Activated CD8-positive, alpha-beta T cell treated with anti-CD3 and anti-CD28 coated beads, Interleukin-2, amount 10 ng/mL, durations not matched to agents 7 days and 5 days (primary cell): ENCODE results near the gene IGF2BP2. TPM values are rescaled to one million over a fixed set of nuclear protein-coding genes. Genes with fewer than 3 reads are reported as not detected.

ENCODE experiments used
- ATAC-seq: fragments of 150-1000 bp; cut with Tn5 transposase; one replicate; pipeline ENCODE4 v1.10.0; 2021; ENCODE audit warnings: moderate library complexity
- CTCF ChIA-PET: fragments of 350-600 bp; sonication (Branson Sonifier 250); formaldehyde crosslinking; loops from one replicate; lab custom pipeline; 2021; ENCODE audit warnings: antibody characterized with exemption; lab: Charles Lee
- POLR2A ChIA-PET: fragments of 350-600 bp; sonication (Branson Sonifier 250); formaldehyde crosslinking; loops from one replicate; lab custom pipeline; 2021; ENCODE audit warnings: antibody characterized with exemption; lab: Charles Lee
- DNase-seq: peaks from one replicate; pipeline ENCODE4 v3.0.0-alpha.2; 2020
- H3K27ac Mint-ChIP-seq: one replicate; pipeline ENCODE4 v1.8.0; 2021; ENCODE audit warnings: mild to moderate bottlenecking, mixed read lengths
- H3K27me3 Mint-ChIP-seq: one replicate; pipeline ENCODE4 v1.8.0; 2021; ENCODE audit warnings: low read depth, mixed read lengths
- H3K36me3 Mint-ChIP-seq: one replicate; pipeline ENCODE4 v1.8.0; 2021; ENCODE audit warnings: low read depth, mixed read lengths
- H3K4me1 Mint-ChIP-seq: one replicate; pipeline ENCODE4 v1.8.0; 2021; ENCODE audit warnings: low read depth, mixed read lengths
- H3K4me3 Mint-ChIP-seq: one replicate; pipeline ENCODE4 v1.8.0; 2021; ENCODE audit warnings: mild to moderate bottlenecking, mixed read lengths
- H3K9me3 Mint-ChIP-seq: one replicate; pipeline ENCODE4 v1.8.0; 2022; ENCODE audit warnings: mixed read lengths; ENCODE audit not compliant: insufficient read depth
- total RNA-seq, 2 experiments: library from RNA; stranded (reverse); gene quantifications; one replicate each; pipeline ENCODE4 v1.2.3, GENCODE V29; 2021

Gene IGF2BP2
- total RNA-seq, 2 experiments from 2014 or later = 0.21 to 0.32 TPM

DNA sequence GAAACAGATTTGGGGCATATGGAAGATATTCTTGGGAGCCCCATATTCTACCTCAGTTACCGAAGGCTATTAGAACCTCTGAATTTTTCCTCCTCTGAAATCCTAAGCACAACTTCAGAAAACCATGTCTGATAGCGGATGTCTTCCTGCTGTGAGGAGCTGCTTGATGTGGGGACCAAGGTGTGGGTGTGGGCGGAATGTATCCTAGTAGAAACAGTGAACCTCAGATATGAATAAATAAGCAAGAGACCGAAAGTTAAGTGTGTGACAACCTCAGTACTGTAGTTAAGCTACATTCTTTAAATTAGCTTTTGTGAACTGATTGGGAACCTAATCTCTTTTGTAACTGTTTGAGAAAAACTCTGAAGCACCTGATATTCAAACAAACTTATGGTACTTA, 191.8 kb downstream of the IGF2BP2 start:
- Mint-ChIP-seq H3K4me3 (no peak overlapping the region), H3K27ac (no peak overlapping the region), H3K9me3 (no peaks in the 10 kb centered on the region), H3K27me3 (no peaks in the 10 kb centered on the region), H3K4me1 (peaks cover 3% of the 10 kb centered on the region), H3K36me3 (peaks cover 12% of the 10 kb centered on the region)
- POLR2A ChIA-PET = no interaction called here
- DNase-seq = no peak
- ATAC-seq = no peak
- CTCF ChIA-PET = interaction anchor here (1.0 to 1.1 kb wide), 2 partner anchors 8 to 27 kb away, joined by 3 read pairs; no protein-coding TSS in a partner anchor

DNA sequence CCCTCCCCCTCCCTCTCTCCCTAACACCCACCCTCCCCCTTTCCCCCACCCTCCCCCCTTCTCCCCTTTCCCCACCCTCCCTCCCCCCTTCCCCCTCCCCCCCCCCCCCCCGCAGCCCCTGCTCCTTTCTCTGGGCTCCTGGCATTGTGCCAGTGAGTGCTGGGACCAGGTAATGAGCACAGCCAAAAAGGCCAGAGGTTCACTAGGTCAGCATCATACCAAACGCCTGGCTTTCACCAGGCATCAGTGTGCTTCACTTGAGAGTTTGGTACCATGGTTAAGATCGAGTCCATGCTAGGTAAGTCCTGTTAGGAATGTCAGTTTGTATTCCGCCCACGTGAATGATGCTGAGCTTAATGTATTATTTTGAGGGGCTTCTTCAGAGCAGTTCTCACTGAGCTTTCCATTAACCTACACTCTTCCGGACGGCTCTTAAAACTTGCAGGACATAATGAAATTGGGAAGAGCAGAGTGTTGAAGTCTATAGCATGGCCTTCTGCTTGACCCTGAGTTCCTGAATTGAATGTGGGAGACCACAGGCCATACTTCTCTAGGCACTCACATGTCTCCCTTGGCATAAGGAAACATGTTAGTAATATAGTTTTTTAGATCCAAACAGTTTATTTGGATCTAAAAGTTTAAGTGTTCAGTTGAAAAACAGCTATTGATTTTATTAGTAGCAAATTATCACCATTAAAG, 193.2 kb downstream of the IGF2BP2 start:
- ChIA-PET POLR2A (no interaction called here), CTCF (no interaction called here)
- Mint-ChIP-seq H3K27ac (no peak overlapping the region), H3K4me1 (peaks cover 3% of the 10 kb centered on the region), H3K36me3 (peaks cover 19% of the 10 kb centered on the region), H3K9me3 (no peaks in the 10 kb centered on the region), H3K27me3 (no peaks in the 10 kb centered on the region), H3K4me3 (no peak overlapping the region)
- DNase-seq (no peak), ATAC-seq (no peak)

GRCh38 chr3:185631108-185631507, 193.7 kb downstream of the IGF2BP2 start:
- ChIA-PET POLR2A (no interaction called here), CTCF (no interaction called here)
- DNase-seq (no peak), ATAC-seq (no peak)
- H3K4me1 Mint-ChIP-seq = peaks cover 5% of the 10 kb centered on the region
- peaks cover 20% of the 10 kb centered on the region for H3K36me3 Mint-ChIP-seq
- no peak overlapping the region for H3K27ac Mint-ChIP-seq
- no peaks in the 10 kb centered on the region for H3K9me3 Mint-ChIP-seq
- H3K4me3 Mint-ChIP-seq = no peak overlapping the region
- H3K27me3 Mint-ChIP-seq = no peaks in the 10 kb centered on the region

- Mint-ChIP-seq H3K27ac (peak overlapping the region; percentile 35), H3K27me3 (no peaks in the 10 kb centered on the region), H3K4me3 (no peak overlapping the region), H3K36me3 (peaks cover 26% of the 10 kb centered on the region), H3K4me1 (peaks cover 13% of the 10 kb centered on the region), H3K9me3 (no peaks in the 10 kb centered on the region)
- CTCF ChIA-PET = no interaction called here
- ATAC-seq (no peak), DNase-seq (no peak)
- POLR2A ChIA-PET = no interaction called here
Observed at GRCh38 chr3:185630182-185630622, 194.6 kb downstream of the IGF2BP2 start.

DNA sequence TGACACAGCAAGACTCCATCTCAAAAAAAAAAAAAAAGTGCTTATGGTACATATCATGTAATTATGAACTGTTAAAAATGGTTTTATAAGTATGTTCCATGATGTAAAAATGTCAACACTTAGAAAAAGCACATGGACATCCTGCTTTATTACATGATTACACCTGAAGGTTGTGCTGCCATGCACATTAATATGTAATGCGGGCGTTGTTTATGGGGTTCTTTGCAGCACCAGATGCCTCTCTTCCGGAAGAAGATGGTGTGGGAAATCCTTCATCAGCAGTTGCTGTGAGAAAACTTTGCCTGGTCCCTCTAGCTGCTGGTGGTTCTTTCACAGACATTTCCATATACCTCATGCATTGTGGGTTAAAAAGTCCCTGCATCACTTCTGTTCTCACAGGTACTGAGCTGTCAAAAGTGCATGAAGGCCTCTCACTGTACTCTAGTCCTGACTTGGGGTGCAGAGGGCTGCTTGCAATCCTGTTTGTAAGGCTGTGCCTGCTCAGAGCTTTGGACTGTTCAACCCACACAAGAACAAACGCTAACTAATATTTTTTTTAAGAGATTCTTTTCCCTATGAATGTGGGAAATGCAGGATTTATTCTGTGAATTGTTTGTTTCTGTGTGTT, 195.2 kb downstream of the IGF2BP2 start:
- ATAC-seq = no peak
- H3K27me3 Mint-ChIP-seq = no peaks in the 10 kb centered on the region
- no peak for DNase-seq
- no peaks in the 10 kb centered on the region for H3K9me3 Mint-ChIP-seq
- ChIA-PET CTCF (no interaction called here), POLR2A (no interaction called here)
- no peak overlapping the region for H3K4me3 Mint-ChIP-seq
- peaks cover 28% of the 10 kb centered on the region for H3K36me3 Mint-ChIP-seq
- no peak overlapping the region for H3K27ac Mint-ChIP-seq
- peaks cover 14% of the 10 kb centered on the region for H3K4me1 Mint-ChIP-seq

DNA sequence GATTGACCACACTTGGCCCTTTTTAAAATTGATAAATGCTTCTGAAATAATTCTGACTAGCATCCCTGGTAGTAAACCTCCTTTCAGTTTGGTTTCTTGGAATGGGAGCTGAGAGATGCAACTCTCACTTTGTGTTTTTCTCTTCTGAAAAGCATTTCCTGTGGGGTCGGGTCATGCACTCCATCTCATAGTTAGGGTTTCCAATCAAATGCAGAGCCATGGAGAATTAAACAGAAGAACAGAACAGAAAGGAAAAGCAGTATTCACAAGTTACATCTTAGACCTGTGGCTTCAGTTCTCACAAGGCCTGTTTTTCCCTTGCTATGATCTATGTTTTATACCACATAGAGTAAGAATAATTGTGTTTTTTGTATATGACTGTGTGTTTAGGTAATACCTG, 199.1 kb downstream of the IGF2BP2 start:
- ChIA-PET CTCF (interaction anchor here (0.9 kb wide), 1 partner anchor 143 kb away, joined by 3 read pairs; no protein-coding TSS in a partner anchor), POLR2A (no interaction called here)
- Mint-ChIP-seq H3K36me3 (peaks cover 37% of the 10 kb centered on the region), H3K27ac (peak overlapping the region; percentile 9), H3K9me3 (no peaks in the 10 kb centered on the region), H3K4me1 (peaks cover 11% of the 10 kb centered on the region), H3K27me3 (no peaks in the 10 kb centered on the region), H3K4me3 (no peak overlapping the region)
- DNase-seq (no peak), ATAC-seq (peak; percentile 33)

DNA sequence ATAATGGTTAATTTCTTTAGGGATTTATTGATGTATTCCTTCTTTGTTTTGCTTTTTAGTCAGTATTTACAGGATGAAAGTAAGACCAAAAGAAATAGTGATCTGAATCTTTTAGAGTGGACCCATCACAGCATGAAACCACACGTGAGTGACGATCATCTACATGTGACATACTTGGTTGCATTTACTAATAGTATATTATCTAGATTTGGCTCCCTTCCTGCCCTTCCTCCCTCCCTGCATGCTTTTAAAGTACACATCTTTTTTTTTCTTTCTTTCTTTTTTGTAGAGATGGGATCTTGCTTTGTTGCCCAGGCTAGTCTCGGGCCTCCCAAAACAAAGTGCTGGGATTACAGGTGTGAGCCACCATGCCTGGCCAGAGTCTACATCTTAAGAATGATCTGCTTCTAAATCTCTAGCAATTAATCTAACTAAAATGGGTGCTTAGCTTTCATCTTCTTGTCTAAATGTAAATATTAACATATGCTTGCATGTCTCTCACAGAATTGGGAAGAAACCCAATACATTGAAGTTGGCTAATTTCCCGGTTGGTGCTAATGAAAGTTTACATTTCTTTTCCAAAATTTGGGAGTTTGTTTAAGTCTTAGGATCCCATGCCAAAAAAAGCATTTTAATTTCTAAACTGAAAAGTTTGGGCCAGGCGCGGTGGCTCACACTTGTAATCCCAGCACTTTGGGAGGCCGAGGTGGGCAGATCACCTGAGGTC, 200.7 kb downstream of the IGF2BP2 start:
- Mint-ChIP-seq H3K27ac (no peak overlapping the region), H3K4me1 (peaks cover 11% of the 10 kb centered on the region), H3K27me3 (no peaks in the 10 kb centered on the region), H3K9me3 (no peaks in the 10 kb centered on the region), H3K36me3 (peaks cover 30% of the 10 kb centered on the region), H3K4me3 (no peak overlapping the region)
- ChIA-PET CTCF (interaction anchor here (1.0 kb wide), 1 partner anchor 9 kb away, joined by 3 read pairs; no protein-coding TSS in a partner anchor), POLR2A (no interaction called here)
- ATAC-seq (no peak), DNase-seq (no peak)

DNA sequence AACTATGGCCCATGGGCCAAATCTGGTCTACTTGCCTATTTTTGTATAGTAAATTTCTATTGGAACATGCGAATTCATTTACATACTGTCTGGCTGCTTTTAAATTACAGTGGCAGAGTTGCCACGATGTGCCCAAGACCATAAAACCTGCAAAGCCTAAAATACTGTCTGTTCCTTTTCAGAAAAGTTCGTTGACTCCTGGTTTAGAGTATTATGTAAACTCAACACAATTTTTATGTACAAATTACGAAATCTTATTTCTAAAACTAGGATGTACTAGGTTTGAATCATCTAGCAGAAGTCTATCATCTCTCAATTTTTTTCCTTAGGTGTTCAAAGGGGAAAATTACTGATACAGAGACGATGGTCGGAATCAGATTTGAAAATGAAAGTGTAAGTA, 211.8 kb downstream of the IGF2BP2 start:
- no peak for ATAC-seq
- Mint-ChIP-seq H3K4me3 (no peak overlapping the region), H3K27me3 (no peaks in the 10 kb centered on the region), H3K4me1 (no peaks in the 10 kb centered on the region), H3K27ac (no peak overlapping the region), H3K36me3 (peaks cover 40% of the 10 kb centered on the region), H3K9me3 (no peaks in the 10 kb centered on the region)
- ChIA-PET POLR2A (interaction anchor here (1.0 kb wide), 1 partner anchor 27 kb away, joined by 3 read pairs; the partner anchor contains the start of gene SENP2), CTCF (interaction anchor here (0.9 kb wide), 1 partner anchor 9 kb away, joined by 3 read pairs; no protein-coding TSS in a partner anchor)
- no peak for DNase-seq

GRCh38 chr3:185606196-185606595, 218.6 kb downstream of the IGF2BP2 start:
- Mint-ChIP-seq H3K9me3 (no peaks in the 10 kb centered on the region), H3K36me3 (peaks cover 43% of the 10 kb centered on the region), H3K4me3 (no peak overlapping the region), H3K4me1 (no peaks in the 10 kb centered on the region), H3K27ac (no peak overlapping the region), H3K27me3 (no peaks in the 10 kb centered on the region)
- no peak for DNase-seq
- CTCF ChIA-PET = interaction anchor here (1.0 kb wide), 1 partner anchor 30 kb away, joined by 3 read pairs; no protein-coding TSS in a partner anchor
- ATAC-seq = no peak
- POLR2A ChIA-PET = interaction anchor here (0.7 to 0.9 kb wide), 2 partner anchors 10 to 321 kb away, joined by 3 read pairs; no protein-coding TSS in a partner anchor

- Mint-ChIP-seq H3K27me3 (no peaks in the 10 kb centered on the region), H3K4me3 (no peak overlapping the region), H3K27ac (no peak overlapping the region), H3K36me3 (peaks cover 45% of the 10 kb centered on the region), H3K9me3 (no peaks in the 10 kb centered on the region), H3K4me1 (no peaks in the 10 kb centered on the region)
- no peak for ATAC-seq
- no peak for DNase-seq
- ChIA-PET CTCF (interaction anchor here (1.0 kb wide), 1 partner anchor 30 kb away, joined by 3 read pairs; no protein-coding TSS in a partner anchor), POLR2A (interaction anchor here (0.7 to 0.9 kb wide), 2 partner anchors 11 to 322 kb away, joined by 3 read pairs; no protein-coding TSS in a partner anchor)
Observed at GRCh38 chr3:185605566-185605965, 219.3 kb downstream of the IGF2BP2 start.

DNA sequence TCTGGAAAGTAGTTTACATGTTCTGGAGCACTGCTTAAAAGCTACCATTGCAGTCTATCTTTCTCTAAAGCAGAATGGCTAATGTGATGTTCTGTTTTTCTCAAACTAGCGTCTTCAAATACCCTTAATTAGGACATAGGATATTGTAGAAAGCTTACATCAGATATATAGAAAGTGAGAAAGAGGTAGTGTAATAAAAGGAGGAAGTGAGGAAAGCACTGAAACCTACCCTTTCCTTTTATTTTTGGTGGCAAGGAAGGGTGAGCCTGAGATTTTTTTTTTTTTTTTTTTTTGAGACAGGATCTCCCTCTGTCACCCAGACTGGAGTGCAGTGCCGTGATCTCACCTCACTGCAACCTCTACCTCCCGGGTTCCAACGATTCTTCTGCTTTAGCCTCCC, 229.3 kb downstream of the IGF2BP2 start:
- Mint-ChIP-seq H3K4me3 (no peak overlapping the region), H3K4me1 (peaks cover 5% of the 10 kb centered on the region), H3K27ac (no peak overlapping the region), H3K27me3 (no peaks in the 10 kb centered on the region), H3K9me3 (no peaks in the 10 kb centered on the region), H3K36me3 (peaks cover 27% of the 10 kb centered on the region)
- ChIA-PET POLR2A (interaction anchor here (5.3 kb wide), 1 partner anchor 9 kb away, joined by 23 read pairs; the partner anchor contains the start of gene SENP2), CTCF (interaction anchor here (1.0 to 1.2 kb wide), 2 partner anchors 9 to 65 kb away, joined by 3 to 5 read pairs; partner anchors contain the start of gene SENP2)
- DNase-seq (no peak), ATAC-seq (no peak)
